Measurements from ENCODE around the gene SLC39A13. TPM values are rescaled to one million over a fixed set of nuclear protein-coding genes. Genes with fewer than 3 reads are reported as not detected.

The SLC39A13 gene
- total RNA-seq, 1 donor from 2014 or later: 31.0 TPM

DNA sequence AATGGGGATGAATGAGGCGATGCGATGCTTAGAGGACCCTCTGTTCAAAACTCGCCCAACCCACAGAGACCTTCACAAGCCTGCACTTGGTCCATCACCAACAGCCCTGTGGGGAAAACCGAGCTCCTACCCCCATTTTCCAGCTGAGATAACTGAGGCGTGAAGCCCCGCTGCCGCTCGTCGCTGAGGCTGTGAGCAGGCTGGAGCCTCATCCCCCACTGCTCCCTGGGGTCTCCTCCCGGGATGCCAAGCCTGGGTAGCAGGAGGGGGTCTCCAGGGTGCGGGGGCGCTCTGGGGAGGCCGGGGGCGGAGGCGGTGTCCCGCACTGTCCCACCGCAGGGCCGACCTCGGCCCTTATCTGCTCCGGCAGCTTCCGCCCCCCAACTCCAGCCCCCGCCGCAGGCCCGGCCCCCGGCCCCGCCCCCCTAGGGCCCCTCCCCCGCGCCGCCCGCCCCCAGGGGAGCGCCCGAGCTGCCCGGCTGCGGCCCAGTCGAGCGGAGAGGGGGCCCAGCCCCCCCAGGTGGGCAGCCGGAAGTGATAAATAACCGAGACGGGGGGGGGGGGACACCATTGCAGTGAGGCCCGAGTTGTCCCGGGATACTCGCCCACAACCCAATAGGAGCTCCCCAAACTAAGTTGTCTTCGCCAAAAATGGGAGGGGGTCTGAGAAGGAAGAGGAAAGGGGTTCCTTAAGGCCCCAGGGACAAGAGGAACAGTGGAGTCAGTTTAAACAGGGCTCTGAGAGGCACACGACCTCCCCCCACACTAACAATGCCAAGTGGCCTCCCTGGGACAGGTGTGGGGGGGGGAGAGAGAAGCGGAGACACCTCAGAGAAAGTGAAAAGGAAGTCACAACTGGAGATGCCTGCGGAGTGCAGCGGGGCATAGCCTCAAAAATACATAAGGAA, 8.3 kb upstream of the SLC39A13 start:
- intact Hi-C loops (cut with micrococcal nuclease): loop anchor here (1.0 to 10.0 kb wide), 5 partner anchors 8 to 555 kb away; partner anchors contain the start of genes ARFGAP2, CKAP5, DDB2 and PSMC3

DNA sequence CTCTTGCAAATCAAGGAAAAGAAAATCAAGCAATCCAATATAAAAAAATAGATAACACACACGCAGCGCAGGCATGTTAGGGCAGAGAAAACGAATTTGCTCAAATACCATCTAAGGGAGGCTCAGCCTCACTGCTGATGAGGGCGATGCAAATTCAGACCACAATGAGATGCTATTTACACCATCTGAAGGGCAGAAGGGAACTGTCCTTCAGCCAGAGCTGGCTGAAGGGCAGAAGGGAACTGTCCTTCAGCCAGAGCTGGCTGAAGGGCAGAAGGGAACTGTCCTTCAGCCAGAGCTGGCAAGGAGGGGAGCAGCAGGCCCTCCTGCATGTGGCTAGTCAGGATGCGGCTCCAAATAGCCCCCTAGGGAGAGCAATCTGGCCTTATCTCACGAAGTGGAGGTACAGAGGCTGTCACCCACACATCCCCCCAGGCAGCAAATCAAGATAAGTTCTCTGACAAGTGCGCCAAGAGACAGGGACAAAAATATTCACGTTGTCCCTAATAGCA, 7.6 kb upstream of the SLC39A13 start:
- intact Hi-C loops (cut with micrococcal nuclease): loop anchor here (1.0 to 10.0 kb wide), 5 partner anchors 7 to 556 kb away; partner anchors contain the start of genes ARFGAP2, CKAP5, DDB2 and PSMC3

DNA sequence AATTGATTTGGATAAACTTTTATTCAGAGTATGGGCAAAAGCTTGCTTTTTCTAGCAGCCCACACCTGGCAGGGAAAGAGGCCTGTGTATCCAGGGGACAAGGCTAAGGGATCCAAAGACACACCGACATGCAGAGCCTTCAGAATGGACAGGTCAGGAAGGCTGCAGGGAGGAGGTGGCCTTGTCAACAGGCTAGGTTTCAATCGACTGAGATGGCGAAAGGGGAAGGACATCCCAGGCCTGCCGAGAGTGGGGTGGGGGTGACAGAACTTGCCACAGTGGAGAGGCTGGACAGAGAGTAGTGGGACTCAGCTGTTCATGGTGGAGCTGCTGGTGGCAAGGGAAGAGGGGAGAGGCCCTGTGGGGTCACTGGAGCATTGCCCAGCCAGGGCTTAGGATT, 5.3 kb upstream of the SLC39A13 start:
- intact Hi-C loops (cut with micrococcal nuclease): loop anchor here (10.0 kb wide), 2 partner anchors 188 to 558 kb away; partner anchors contain the start of genes CKAP5 and DDB2

DNA sequence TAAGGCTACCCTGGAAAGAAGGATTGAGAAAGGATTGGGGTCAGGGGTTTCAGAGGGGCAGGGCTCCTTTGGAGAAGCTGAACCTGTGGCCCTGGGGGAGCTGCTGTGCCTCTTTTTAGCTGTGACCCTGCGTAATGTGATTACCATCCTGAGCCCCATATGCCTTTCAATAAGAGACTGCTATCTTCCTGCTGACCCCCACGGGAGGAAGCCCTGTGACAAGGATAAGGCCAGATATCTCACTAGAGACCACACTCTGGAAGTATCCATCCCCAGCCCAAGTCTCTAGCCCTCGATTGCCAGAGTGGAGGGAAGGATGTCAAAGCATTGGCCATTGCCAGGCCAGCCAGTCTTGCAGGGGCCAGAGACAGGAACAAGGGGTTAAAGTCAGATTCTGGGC, 4.8 kb upstream of the SLC39A13 start:
- intact Hi-C loops (cut with micrococcal nuclease): loop anchor here (10.0 kb wide), 2 partner anchors 189 to 559 kb away; partner anchors contain the start of genes CKAP5 and DDB2

DNA sequence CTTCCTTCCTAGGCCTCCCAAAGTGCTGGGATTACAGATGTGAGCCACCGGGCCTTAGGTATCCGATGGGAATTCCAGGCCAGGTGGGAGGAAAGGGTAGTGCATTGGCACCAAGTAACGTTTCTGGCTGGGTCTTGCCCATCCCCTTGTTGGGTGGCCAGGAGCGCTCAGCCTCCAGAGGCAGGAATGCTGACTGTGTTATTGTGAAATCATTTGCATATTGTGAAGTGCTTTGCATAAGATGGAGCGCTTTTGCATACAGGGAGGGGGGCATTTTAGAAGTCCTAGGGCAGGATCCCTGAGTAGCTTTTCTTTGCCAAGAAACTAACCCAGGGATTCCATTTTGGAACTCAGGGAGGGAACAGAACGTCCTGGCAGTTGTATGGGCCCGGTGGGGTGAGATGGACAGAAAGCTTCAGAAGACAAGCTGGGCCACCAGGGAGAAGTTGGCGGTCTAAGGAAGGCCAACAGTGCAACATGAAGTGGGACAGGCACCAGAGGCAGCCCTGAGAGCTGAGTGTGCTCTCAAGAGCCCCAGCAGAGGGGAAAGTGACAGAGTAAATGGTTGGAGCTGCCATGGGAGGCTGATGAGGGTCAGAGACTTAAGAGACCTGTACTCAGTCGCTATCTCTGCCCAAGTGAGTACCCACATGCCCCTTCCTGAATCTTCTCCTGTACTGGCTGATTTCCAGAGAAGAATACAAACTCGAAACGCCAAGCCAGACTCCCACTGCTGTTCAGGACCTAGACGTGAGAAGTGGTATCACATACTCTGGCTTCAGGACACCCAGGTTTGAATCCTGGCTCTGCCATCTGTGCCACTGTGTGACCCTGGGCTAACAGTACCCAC, 1.3 kb upstream of the SLC39A13 start:
- intact Hi-C loops (cut with micrococcal nuclease): loop anchor here (5.0 to 10.0 kb wide), 7 partner anchors 145 to 790 kb away; partner anchors contain the start of genes ARHGAP1, ATG13, CELF1 and CKAP5

DNA sequence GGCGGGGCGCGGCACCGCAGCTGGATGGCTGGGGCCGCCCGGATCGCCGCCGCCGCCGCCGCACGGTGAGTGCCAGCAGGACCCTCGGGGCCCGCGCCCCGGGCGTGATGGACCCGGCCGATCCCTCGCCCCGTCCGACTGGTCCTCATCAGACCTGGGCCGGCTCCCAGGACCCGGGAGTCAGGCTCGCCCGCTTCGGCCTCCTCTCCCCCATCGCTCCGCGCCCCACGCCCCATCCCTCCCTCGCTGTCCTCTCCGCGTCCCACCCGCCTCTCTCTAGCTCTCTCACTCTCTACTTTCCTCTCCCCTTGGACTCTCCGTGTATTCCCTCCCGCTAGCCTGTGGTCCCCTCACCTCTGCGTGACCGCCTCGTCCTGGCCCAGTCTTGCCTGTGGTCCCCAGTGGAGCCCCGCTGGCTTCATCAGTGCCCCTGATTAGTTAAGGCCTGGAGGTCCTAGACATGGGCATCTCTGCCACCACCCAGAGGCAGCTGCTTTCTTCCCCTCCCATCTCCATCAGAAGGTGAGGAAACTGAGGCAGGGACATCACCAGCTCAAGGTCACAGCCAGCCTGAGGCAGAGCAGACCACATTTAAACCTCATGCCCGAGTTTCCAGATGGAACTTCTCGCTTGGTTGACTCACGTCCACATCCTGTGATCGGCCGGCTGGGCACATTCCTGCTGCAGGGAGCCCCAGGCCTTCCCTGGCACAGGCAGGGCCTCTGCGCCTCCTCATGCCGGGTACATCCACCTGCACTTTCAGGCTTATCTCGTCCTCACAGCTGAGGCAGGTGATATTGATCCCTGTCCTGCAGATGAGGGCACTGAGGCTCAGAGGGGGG, 429 bp downstream of the SLC39A13 start:
- intact Hi-C loops (cut with micrococcal nuclease): loop anchor here (1.0 to 10.0 kb wide), 16 partner anchors 9 to 792 kb away; partner anchors contain the start of genes ACP2, ARHGAP1, ATG13 and CELF1

DNA sequence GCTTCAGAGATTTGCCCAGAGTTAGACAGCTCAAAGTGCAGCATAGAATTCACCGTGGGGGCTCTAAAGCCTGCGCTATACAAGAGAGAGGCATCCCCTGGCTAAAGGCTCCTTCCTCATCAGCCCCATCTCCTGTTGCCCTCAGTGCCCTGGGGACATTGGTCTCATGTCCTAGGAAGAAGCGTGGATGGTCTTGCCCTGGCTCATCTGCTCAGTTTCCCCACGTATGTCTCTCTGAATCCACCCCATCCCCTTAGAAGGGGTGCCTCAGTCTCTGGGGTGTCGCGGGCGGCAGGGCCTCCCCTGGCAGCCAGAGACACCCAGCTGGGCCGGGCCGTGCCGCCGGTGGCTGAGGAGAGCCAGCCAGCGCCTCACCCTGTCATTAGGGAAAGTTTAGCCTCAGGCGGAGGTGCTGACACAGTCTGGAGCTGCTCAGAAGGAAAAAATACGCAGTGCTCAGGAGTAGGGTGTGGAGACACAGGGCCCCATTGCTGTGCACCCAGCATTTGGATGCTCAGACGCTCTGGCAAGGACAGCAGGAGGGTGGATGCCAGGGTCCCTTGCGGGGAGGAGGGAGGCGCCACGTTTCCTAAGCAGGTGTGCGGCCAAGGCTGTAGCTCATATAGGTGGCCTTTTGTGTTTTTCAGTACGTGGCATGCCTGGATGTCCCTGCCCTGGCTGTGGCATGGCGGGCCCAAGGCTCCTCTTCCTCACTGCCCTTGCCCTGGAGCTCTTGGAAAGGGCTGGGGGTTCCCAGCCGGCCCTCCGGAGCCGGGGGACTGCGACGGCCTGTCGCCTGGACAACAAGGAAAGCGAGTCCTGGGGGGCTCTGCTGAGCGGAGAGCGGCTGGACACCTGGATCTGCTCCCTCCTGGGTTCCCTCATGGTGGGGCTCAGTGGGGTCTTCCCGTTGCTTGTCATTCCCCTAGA, 1.3 kb downstream of the SLC39A13 start:
- intact Hi-C loops (cut with micrococcal nuclease): loop anchor here (2.0 to 10.0 kb wide), 8 partner anchors 15 to 792 kb away; partner anchors contain the start of genes ARHGAP1, ATG13, CELF1 and CKAP5

DNA sequence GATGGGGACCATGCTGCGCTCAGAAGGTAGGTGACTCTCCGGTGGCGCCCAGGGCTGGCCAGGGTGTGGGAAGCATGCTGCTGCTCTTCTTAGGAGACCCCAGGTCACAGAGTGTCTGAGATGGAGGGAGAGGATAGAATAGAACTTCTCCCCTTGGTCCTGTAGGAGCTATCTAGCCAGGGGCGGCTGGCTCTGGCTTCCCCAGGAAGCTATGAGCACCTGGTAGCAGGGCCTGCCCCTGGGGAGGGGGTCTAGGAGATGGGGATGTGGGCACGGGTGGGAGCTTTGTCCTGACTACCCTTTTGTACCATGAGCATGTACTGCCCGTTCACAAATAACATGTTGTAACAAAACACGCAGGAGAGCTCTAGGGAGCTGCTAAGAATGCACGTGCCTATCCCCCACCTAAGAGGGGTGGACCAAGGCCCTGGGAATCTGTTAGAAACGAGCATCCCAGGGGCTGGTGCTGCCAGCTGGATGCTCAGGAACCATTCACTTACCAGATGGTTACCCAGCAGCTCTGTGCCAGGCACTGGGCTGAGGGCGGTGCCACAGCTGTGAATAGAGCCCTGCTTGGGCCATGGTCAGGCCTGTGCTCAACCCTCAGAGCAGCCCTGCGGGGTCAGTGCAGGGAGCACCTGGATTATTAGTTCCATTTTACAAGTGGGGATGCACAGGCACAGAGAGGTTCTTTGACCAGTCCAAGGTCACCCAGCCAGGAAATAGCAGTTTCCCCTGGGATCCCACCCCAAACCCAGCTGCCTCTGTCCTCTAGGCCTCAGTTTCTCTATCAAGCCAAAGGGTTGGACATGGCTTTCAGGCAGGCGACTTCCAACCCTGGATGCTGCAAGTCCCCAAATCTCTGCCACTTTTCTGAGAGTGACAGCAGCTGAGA, 2.2 kb downstream of the SLC39A13 start:
- intact Hi-C loops (cut with micrococcal nuclease): no loop called here

DNA sequence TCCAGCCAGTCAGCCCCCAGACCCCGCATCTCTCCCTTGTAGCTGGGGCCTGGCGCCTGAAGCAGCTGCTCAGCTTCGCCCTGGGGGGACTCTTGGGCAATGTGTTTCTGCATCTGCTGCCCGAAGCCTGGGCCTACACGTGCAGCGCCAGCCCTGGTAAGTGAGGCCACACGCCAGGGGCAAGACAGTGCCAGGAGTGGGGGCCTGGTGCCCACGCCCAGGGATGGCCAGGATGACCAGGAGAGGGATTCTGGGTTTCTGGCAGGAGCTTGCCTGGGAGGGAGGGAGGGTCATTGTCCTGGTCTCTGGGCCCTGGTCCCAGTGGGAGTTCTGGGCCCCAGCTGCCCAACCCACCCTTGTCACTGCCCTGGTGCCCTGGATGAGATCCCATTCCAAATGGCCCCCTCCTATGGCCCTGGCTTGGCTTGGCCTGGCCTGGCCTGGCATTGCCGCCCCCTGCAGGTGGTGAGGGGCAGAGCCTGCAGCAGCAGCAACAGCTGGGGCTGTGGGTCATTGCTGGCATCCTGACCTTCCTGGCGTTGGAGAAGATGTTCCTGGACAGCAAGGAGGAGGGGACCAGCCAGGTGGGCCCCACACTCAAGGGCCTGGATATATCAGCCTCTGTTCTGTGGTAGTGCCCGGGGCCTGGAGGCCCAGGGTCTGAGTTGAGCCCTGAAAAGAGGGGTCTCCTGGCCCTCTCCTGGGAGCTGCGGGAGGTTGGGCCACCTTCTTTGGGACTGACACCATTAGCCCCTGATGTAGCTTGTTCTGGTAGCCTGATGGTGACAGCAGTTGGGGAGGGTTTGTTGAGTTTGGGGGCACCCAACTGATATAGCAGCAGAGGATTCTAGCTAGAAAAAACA, 3.7 kb downstream of the SLC39A13 start:
- intact Hi-C loops (cut with micrococcal nuclease): loop anchor here (1.0 kb wide), 3 partner anchors 14 to 523 kb away; partner anchors contain the start of gene PSMC3

DNA sequence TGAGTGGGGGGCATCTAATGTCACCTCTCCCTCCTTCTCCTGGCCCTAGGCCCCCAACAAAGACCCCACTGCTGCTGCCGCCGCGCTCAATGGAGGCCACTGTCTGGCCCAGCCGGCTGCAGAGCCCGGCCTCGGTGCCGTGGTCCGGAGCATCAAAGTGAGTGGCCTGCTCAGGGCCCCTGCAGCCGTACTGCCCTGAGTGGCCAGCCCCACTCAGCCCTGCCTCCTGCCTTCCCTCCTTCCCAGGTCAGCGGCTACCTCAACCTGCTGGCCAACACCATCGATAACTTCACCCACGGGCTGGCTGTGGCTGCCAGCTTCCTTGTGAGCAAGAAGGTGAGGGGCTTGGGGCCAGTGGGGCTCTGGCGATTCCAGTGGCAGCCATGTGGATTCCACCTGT, 5.0 kb downstream of the SLC39A13 start:
- intact Hi-C loops (cut with micrococcal nuclease): no loop called here

DNA sequence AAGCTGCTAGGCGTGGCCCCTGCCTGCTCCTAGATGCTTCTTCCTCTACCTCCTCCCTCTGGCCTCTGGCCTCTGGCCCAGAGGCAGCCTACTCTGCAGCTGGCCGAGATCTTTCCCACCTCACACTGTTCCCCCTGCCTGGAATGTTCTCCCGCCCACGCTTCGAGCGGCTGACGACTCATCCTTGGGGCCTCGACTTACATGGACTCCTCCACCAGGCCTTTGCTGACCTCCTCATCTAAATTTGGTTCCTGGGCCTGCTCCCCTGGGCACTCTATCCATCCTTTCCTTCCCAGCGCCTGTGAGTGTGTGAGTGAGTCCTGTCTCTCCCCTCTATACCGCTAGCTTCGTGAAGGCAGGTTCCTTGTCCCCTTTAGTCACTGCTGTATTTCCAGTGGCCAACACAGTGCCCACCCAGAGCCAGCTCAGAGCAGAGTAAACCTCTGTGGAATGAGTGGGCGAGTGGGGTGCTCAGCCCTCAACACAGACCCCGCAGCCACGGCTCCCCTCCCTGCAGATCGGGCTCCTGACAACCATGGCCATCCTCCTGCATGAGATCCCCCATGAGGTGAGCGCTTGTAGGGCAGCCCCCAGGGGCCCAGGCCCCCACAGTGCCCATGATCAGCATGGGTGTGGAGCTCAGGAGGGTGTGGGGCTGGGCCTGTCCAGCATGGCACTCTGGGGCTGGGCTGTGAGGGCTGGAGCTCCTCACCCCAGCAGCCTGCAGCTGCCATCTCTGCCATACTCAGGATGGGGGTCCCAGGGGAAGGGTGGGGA, 5.7 kb downstream of the SLC39A13 start:
- intact Hi-C loops (cut with micrococcal nuclease): no loop called here

DNA sequence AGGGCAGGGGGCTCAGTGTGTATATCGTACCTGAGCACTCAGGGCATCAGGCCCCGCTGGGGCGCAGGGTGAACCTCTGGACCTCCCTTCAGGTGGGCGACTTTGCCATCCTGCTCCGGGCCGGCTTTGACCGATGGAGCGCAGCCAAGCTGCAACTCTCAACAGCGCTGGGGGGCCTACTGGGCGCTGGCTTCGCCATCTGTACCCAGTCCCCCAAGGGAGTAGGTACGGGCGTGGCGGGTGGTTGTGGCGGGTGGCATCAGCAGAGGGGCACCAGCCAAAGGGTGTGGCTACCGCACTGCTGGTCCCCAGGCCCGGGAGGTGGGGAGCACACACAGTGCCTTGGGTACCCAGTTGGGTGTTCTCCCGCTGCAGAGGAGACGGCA, 6.3 kb downstream of the SLC39A13 start:
- intact Hi-C loops (cut with micrococcal nuclease): no loop called here

DNA sequence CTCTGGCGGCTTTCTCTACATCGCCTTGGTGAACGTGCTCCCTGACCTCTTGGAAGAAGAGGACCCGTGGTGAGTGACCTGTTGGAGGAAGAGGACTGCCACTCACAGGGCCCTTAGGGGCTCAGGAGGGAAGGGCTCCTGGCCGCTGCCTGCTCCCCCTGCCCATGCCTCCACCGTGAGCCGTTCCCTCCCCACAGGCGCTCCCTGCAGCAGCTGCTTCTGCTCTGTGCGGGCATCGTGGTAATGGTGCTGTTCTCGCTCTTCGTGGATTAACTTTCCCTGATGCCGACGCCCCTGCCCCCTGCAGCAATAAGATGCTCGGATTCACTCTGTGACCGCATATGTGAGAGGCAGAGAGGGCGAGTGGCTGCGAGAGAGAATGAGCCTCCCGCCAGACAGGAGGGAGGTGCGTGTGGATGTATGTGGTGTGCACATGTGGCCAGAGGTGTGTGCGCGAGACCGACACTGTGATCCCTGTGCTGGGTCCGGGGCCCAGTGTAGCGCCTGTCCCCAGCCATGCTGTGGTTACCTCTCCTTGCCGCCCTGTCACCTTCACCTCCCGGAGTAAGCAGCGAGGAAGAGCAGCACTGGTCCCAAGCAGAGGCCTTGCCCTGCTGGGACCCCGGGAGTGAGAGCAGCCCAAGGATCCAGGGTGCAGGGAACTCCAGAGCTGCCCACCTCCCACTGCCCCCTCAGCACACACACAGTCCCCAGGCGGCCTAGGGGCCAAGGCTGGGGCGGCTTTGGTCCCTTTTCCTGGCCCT, 6.9 kb downstream of the SLC39A13 start:
- intact Hi-C loops (cut with micrococcal nuclease): no loop called here

DNA sequence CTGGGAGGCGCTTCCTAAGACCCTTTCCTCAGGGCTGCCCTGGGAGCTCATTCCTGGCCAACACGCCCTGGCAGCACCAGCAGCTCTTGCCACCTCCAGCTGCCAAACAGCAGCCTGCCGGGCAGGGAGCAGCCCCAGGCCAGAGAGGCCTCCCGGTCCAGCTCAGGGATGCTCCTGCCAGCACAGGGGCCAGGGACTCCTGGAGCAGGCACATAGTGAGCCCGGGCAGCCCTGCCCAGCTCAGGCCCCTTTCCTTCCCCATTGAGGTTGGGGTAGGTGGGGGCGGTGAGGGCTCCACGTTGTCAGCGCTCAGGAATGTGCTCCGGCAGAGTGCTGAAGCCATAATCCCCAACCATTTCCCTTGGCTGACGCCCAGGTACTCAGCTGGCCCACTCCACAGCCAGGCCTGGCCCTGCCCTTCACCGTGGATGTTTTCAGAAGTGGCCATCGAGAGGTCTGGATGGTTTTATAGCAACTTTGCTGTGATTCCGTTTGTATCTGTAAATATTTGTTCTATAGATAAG, 7.6 kb downstream of the SLC39A13 start:
- intact Hi-C loops (cut with micrococcal nuclease): no loop called here

DNA sequence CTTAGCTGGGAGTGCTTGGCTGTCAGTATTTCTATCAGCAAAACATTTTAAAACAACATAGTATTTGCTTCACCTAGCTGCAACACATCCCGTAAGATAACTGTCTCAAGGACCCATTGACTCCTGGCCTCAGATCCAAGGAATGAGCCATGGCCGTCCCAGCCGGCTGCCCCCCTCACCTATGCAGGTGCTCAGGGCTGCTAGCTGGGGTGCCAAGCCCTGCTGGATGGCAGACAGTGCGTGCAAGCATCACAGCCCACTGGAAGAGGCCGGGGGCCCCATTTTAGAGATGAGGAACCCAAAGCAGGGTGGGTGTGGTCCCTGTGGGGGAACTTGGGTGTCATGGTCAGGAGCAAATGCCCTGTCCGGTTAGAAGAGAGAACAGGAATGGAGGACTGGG, 9.3 kb downstream of the SLC39A13 start:
- intact Hi-C loops (cut with micrococcal nuclease): no loop called here

Data from T-helper 1 cell treated with Interleukin-12 subunit alpha and Interleukin-12 subunit beta and Interleukin-4 antibody, amounts not matched to agents 30 ng/mL and 1 ng/mL, for 36 hours (primary cell).